Mucosa of rectum (tissue), 2 donors: Measurements from ENCODE around the gene ARID5B.

Source experiments
- H3K27ac ChIP-seq, 2 donors: one replicate each; pipeline ENCODE4 v1.7.0; 2013; ENCODE audit warnings: inconsistent platforms in 2 of 2, low read depth in 2 of 2, low read length in 2 of 2
- H3K27me3 ChIP-seq, 2 donors: one replicate each; pipeline ENCODE4 v1.7.0; 2013; ENCODE audit warnings: low read length in 2 of 2; ENCODE audit not compliant: control insufficient read depth in 2 of 2, insufficient read depth in 2 of 2
- H3K36me3 ChIP-seq, 2 donors: one replicate each; pipeline ENCODE4 v1.7.0; 2013; ENCODE audit warnings: low read length in 2 of 2; ENCODE audit not compliant: control insufficient read depth in 2 of 2, insufficient read depth in 2 of 2
- H3K4me1 ChIP-seq, 2 donors: one replicate each; pipeline ENCODE4 v1.7.0; 2013; ENCODE audit warnings: low read length in 2 of 2, mild to moderate bottlenecking in 1 of 2; ENCODE audit not compliant: control insufficient read depth in 2 of 2, insufficient read depth in 2 of 2
- H3K4me3 ChIP-seq, 2 donors: one replicate each; pipeline ENCODE4 v1.7.0; 2013; ENCODE audit warnings: low read length in 2 of 2
- H3K9ac ChIP-seq, 2 donors: one replicate each; pipeline ENCODE4 v1.7.0; 2013; ENCODE audit warnings: low read length in 2 of 2, low read depth in 1 of 2, mild to moderate bottlenecking in 1 of 2
- H3K9me3 ChIP-seq, 2 donors: one replicate each; pipeline ENCODE4 v1.7.0; 2013; ENCODE audit warnings: low read length in 2 of 2; ENCODE audit not compliant: control insufficient read depth in 2 of 2
- donor health status: healthy.
- donor health status: Normal muscosa, but diverticular disease.

Gene ARID5B

GRCh38 chr10:61998937-61999336, 97.4 kb downstream of the ARID5B start:
- H3K27me3 ChIP-seq: no peaks in the 10 kb centered on the region
- peaks cover 0 to 16% of the 10 kb centered on the region in 2 donors for H3K4me1 ChIP-seq
- no peaks in the 10 kb centered on the region for H3K9me3 ChIP-seq
- no peak overlapping the region for H3K27ac ChIP-seq
- no peak overlapping the region for H3K4me3 ChIP-seq
- peaks cover 3 to 7% of the 10 kb centered on the region in 2 donors for H3K36me3 ChIP-seq
- H3K9ac ChIP-seq: no peak overlapping the region

- Histone ChIP-seq H3K36me3 (peaks cover 3 to 7% of the 10 kb centered on the region in 2 donors), H3K27me3 (no peaks in the 10 kb centered on the region), H3K9ac (no peak overlapping the region), H3K4me1 (peaks cover 0 to 12% of the 10 kb centered on the region in 2 donors), H3K27ac (peak overlapping the region in 1 of 2 donors; percentile 27), H3K4me3 (peak overlapping the region in 1 of 2 donors; percentile 32), H3K9me3 (no peaks in the 10 kb centered on the region)
Observed at GRCh38 chr10:62000037-62000603, 98.6 kb downstream of the ARID5B start.

- peaks cover 3 to 7% of the 10 kb centered on the region in 2 donors for H3K36me3 ChIP-seq
- H3K4me3 ChIP-seq: no peak overlapping the region
- peaks cover 0 to 6% of the 10 kb centered on the region in 2 donors for H3K4me1 ChIP-seq
- no peaks in the 10 kb centered on the region for H3K27me3 ChIP-seq
- H3K9ac ChIP-seq: no peak overlapping the region
- no peak overlapping the region for H3K27ac ChIP-seq
- no peaks in the 10 kb centered on the region for H3K9me3 ChIP-seq
Observed at GRCh38 chr10:62000726-62001125, 99.2 kb downstream of the ARID5B start.

GRCh38 chr10:62001898-62002297, 100.4 kb downstream of the ARID5B start:
- Histone ChIP-seq H3K36me3 (peaks cover 3 to 7% of the 10 kb centered on the region in 2 donors), H3K4me1 (peaks cover 0 to 6% of the 10 kb centered on the region in 2 donors), H3K9me3 (no peaks in the 10 kb centered on the region), H3K27me3 (no peaks in the 10 kb centered on the region), H3K4me3 (no peak overlapping the region), H3K27ac (no peak overlapping the region), H3K9ac (no peak overlapping the region)

- Histone ChIP-seq H3K9me3 (no peaks in the 10 kb centered on the region), H3K9ac (no peak overlapping the region), H3K27me3 (no peaks in the 10 kb centered on the region), H3K4me1 (peaks cover 0 to 6% of the 10 kb centered on the region in 2 donors), H3K27ac (no peak overlapping the region), H3K4me3 (no peak overlapping the region), H3K36me3 (peaks cover 3 to 7% of the 10 kb centered on the region in 2 donors)
Observed at GRCh38 chr10:62002753-62003152, 101.3 kb downstream of the ARID5B start.

- Histone ChIP-seq H3K4me1 (peaks cover 0 to 6% of the 10 kb centered on the region in 2 donors), H3K9me3 (no peaks in the 10 kb centered on the region), H3K9ac (no peak overlapping the region), H3K4me3 (no peak overlapping the region), H3K36me3 (peaks cover 3 to 7% of the 10 kb centered on the region in 2 donors), H3K27ac (no peak overlapping the region), H3K27me3 (no peaks in the 10 kb centered on the region)
Observed at GRCh38 chr10:62004042-62004441, 102.5 kb downstream of the ARID5B start.

GRCh38 chr10:62005281-62005680, 103.8 kb downstream of the ARID5B start:
- peaks cover 4 to 6% of the 10 kb centered on the region in 2 donors for H3K4me1 ChIP-seq
- no peak overlapping the region for H3K9ac ChIP-seq
- no peak overlapping the region for H3K4me3 ChIP-seq
- H3K27ac ChIP-seq: no peak overlapping the region
- H3K27me3 ChIP-seq: no peaks in the 10 kb centered on the region
- H3K36me3 ChIP-seq: peaks cover 3 to 7% of the 10 kb centered on the region in 2 donors
- H3K9me3 ChIP-seq: no peaks in the 10 kb centered on the region

- Histone ChIP-seq H3K4me1 (peaks cover 4 to 6% of the 10 kb centered on the region in 2 donors), H3K4me3 (no peak overlapping the region), H3K27me3 (no peaks in the 10 kb centered on the region), H3K27ac (no peak overlapping the region), H3K9ac (no peak overlapping the region), H3K9me3 (no peaks in the 10 kb centered on the region), H3K36me3 (peaks cover 3 to 7% of the 10 kb centered on the region in 2 donors)
Observed at GRCh38 chr10:62005687-62006086, 104.2 kb downstream of the ARID5B start.

- Histone ChIP-seq H3K36me3 (peaks cover 0 to 1% of the 10 kb centered on the region in 2 donors), H3K27me3 (no peaks in the 10 kb centered on the region), H3K4me3 (no peak overlapping the region), H3K9ac (no peak overlapping the region), H3K9me3 (no peaks in the 10 kb centered on the region), H3K27ac (no peak overlapping the region), H3K4me1 (peaks cover 4 to 6% of the 10 kb centered on the region in 2 donors)
Observed at GRCh38 chr10:62007145-62007544, 105.6 kb downstream of the ARID5B start.

- Histone ChIP-seq H3K9me3 (no peaks in the 10 kb centered on the region), H3K4me1 (peaks cover under 1 to 4% of the 10 kb centered on the region in 2 donors), H3K4me3 (no peak overlapping the region), H3K36me3 (peaks cover 2 to 4% of the 10 kb centered on the region in 2 donors), H3K9ac (no peak overlapping the region), H3K27me3 (no peaks in the 10 kb centered on the region), H3K27ac (no peak overlapping the region)
Observed at GRCh38 chr10:62008196-62008595, 106.7 kb downstream of the ARID5B start.
